T-cell (primary cell): ENCODE data around the gene NUP107. TPM values are rescaled to one million over a fixed set of nuclear protein-coding genes. Genes with fewer than 3 reads are reported as not detected.

Source experiments
- ATAC-seq, 4 experiments: fragments of 200-7000 bp in 3 of 4; fragments of 150-1000 bp in 1 of 4; cut with Tn5 transposase; replicated peaks in 1 of 4; 1 replicate in 3 of 4; 2 replicates in 1 of 4; pipeline ENCODE4 v1.10.0; 2021; ENCODE audit warnings: moderate library complexity in 3 of 4, mild to moderate bottlenecking in 2 of 4, moderate number of reproducible peaks in 1 of 4
- CTCF ChIA-PET, 2 donors: fragments of 300-600 bp; sonication (Branson Sonifier 250); formaldehyde crosslinking; loops; one replicate each; lab custom pipeline; 2022; ENCODE audit warnings: antibody characterized with exemption in 2 of 2; lab: Charles Lee
- POLR2A ChIA-PET, 2 donors: fragments of 300-600 bp; sonication (Branson Sonifier 250); formaldehyde crosslinking; loops; one replicate each; lab custom pipeline; 2022; ENCODE audit warnings: antibody characterized with exemption in 2 of 2; lab: Charles Lee
- DNase-seq, 35 experiments: peaks; one replicate each; pipeline versions ENCODE4 v3.0.0 to v3.0.0-alpha.2; 2013 to 2023
- H3K27ac ChIP-seq: one replicate; pipeline ENCODE4 v1.5.1; 2013; ENCODE audit warnings: low read length
- H3K27me3 ChIP-seq, 2 experiments: replicated peaks in 1 of 2; 1 replicate in 1 of 2; 2 replicates in 1 of 2; pipeline versions ENCODE4 v1.6.1 to v1.7.0; 2013; ENCODE audit warnings: low read length in 1 of 2, mixed read lengths in 1 of 2; ENCODE audit not compliant: control insufficient read depth in 2 of 2, insufficient read depth in 2 of 2; ENCODE audit errors: extremely low read depth in 1 of 2
- H3K36me3 ChIP-seq, 2 donors: 1 replicate in 1 of 2; 2 replicates in 1 of 2; pipeline versions ENCODE4 v1.6.1 to v1.7.0; 2013; ENCODE audit warnings: low read length in 1 of 2; ENCODE audit not compliant: control insufficient read depth in 2 of 2, insufficient read depth in 1 of 2; ENCODE audit errors: extremely low read depth in 1 of 2
- H3K4me1 ChIP-seq, 2 experiments: 1 replicate in 1 of 2; 2 replicates in 1 of 2; pipeline versions ENCODE4 v1.6.1 to v1.7.0; 2013; ENCODE audit warnings: low read length in 2 of 2, mixed read lengths in 1 of 2; ENCODE audit not compliant: insufficient read depth in 2 of 2, control insufficient read depth in 1 of 2; ENCODE audit errors: extremely low read depth in 1 of 2
- H3K4me3 ChIP-seq, 2 donors: 1 replicate in 1 of 2; 2 replicates in 1 of 2; pipeline versions ENCODE4 v1.5.1 to v1.7.0; 2013; ENCODE audit warnings: mild to moderate bottlenecking in 2 of 2, low read length in 1 of 2, moderate library complexity in 1 of 2; ENCODE audit not compliant: control insufficient read depth in 1 of 2; ENCODE audit errors: extremely low read depth in 1 of 2
- H3K9me3 ChIP-seq: 2 replicates; pipeline ENCODE4 v1.7.0; 2013
- H3K27ac Mint-ChIP-seq, 2 donors: one replicate each; pipeline ENCODE4 v1.8.0; 2020 to 2021; ENCODE audit warnings: mild to moderate bottlenecking in 2 of 2, mixed read lengths in 2 of 2
- H3K27me3 Mint-ChIP-seq, 2 donors: one replicate each; pipeline ENCODE4 v1.8.0; 2021 to 2022; ENCODE audit warnings: mixed read lengths in 2 of 2
- H3K36me3 Mint-ChIP-seq: one replicate; pipeline ENCODE4 v1.8.0; 2021; ENCODE audit warnings: mixed read lengths
- H3K4me1 Mint-ChIP-seq, 3 donors: one replicate each; pipeline ENCODE4 v1.8.0; 2020 to 2022; ENCODE audit warnings: mixed read lengths in 3 of 3, mild to moderate bottlenecking in 1 of 3
- H3K4me3 Mint-ChIP-seq, 3 donors: one replicate each; pipeline ENCODE4 v1.8.0; 2020 to 2022; ENCODE audit warnings: mild to moderate bottlenecking in 3 of 3, mixed read lengths in 3 of 3, moderate library complexity in 3 of 3
- H3K9me3 Mint-ChIP-seq, 3 donors: one replicate each; pipeline ENCODE4 v1.8.0; 2020 to 2022; ENCODE audit warnings: mixed read lengths in 3 of 3
- WGBS: methylation state at CpG from one replicate; pipeline ENCODE4 v1.1.5; 2013; ENCODE audit warnings: missing lambda C conversion rate; ENCODE audit not compliant: insufficient coverage; 5-methylcytosine and 5-hydroxymethylcytosine counted together
- total RNA-seq, 35 experiments: library from RNA in 6 of 35; stranded (reverse) in 6 of 35; fragments of 120-200 nt in 1 of 35; gene quantifications; one replicate each; pipeline versions ENCODE4 v1.2.1 to v1.2.4 and lab custom pipeline; 2013 to 2026

The NUP107 gene
- total RNA-seq, 5 donors from 2014 or later (not counting 1 experiment from before 2014, with no cell fraction given): 38.4 to 67.5 (median 50.7) TPM

- Mint-ChIP-seq H3K4me3 (no peak overlapping the region), H3K27me3 (no peaks in the 10 kb centered on the region), H3K4me1 (peaks cover 34 to 46% (median 36%) of the 10 kb centered on the region in 3 donors), H3K27ac (peak overlapping the region in 1 of 2 donors; percentile 0), H3K36me3 (peaks cover 29% of the 10 kb centered on the region), H3K9me3 (no peaks in the 10 kb centered on the region)
- H3K36me3 ChIP-seq: peaks cover 0 to 23% of the 10 kb centered on the region in 2 donors
- no peak for ATAC-seq
- no peak overlapping the region for H3K27ac ChIP-seq
- 87% methylated on average over 2 of the region's 4 CpGs for WGBS
- no peak for DNase-seq
- H3K4me3 ChIP-seq: no peak overlapping the region
- CTCF ChIA-PET: interaction anchor here in 1 of 2 donors (0.8 kb wide), 1 partner anchor 14 kb away, joined by 4 read pairs; no protein-coding TSS in a partner anchor
- H3K27me3 ChIP-seq: no peaks in the 10 kb centered on the region
- POLR2A ChIA-PET: interaction anchor here in 1 of 2 donors (0.6 kb wide), 1 partner anchor 96 kb away, joined by 7 read pairs; no protein-coding TSS in a partner anchor
- peaks cover 12 to 18% of the 10 kb centered on the region in 2 experiments for H3K4me1 ChIP-seq
- no peaks in the 10 kb centered on the region for H3K9me3 ChIP-seq
Observed at GRCh38 chr12:68749861-68750260, 63.1 kb downstream of the NUP107 start.

- H3K9me3 Mint-ChIP-seq: no peaks in the 10 kb centered on the region
- ATAC-seq: no peak
- H3K4me1 ChIP-seq: peaks cover 12 to 18% of the 10 kb centered on the region in 2 experiments
- H3K27me3 ChIP-seq: no peaks in the 10 kb centered on the region
- ChIA-PET CTCF (no interaction called here), POLR2A (no interaction called here)
- peaks cover 34 to 41% (median 35%) of the 10 kb centered on the region in 3 donors for H3K4me1 Mint-ChIP-seq
- peaks cover 35% of the 10 kb centered on the region for H3K36me3 Mint-ChIP-seq
- no peak overlapping the region for H3K27ac ChIP-seq
- H3K4me3 ChIP-seq: no peak overlapping the region
- H3K27me3 Mint-ChIP-seq: no peaks in the 10 kb centered on the region
- 81% methylated on average over 3 of the region's 4 CpGs for WGBS
- H3K27ac Mint-ChIP-seq: no peak overlapping the region
- no peak for DNase-seq
- H3K9me3 ChIP-seq: no peaks in the 10 kb centered on the region
- peaks cover 0 to 29% of the 10 kb centered on the region in 2 donors for H3K36me3 ChIP-seq
- H3K4me3 Mint-ChIP-seq: no peak overlapping the region
Observed at GRCh38 chr12:68750506-68750905, 63.7 kb downstream of the NUP107 start.

GRCh38 chr12:68755536-68756243 is 68.9 kb downstream of the NUP107 start:
- Histone ChIP-seq H3K27me3 (no peaks in the 10 kb centered on the region), H3K36me3 (peaks cover 3 to 41% of the 10 kb centered on the region in 2 donors), H3K27ac (no peak overlapping the region), H3K9me3 (no peaks in the 10 kb centered on the region), H3K4me1 (no peaks in the 10 kb centered on the region), H3K4me3 (no peak overlapping the region)
- Mint-ChIP-seq H3K27me3 (no peaks in the 10 kb centered on the region), H3K4me1 (no peaks in the 10 kb centered on the region), H3K9me3 (no peaks in the 10 kb centered on the region), H3K27ac (no peak overlapping the region), H3K36me3 (peaks cover 57% of the 10 kb centered on the region), H3K4me3 (no peak overlapping the region)
- ChIA-PET CTCF (no interaction called here), POLR2A (interaction anchor here in 1 of 2 donors (0.6 kb wide), 1 partner anchor 64 kb away, joined by 3 read pairs; no protein-coding TSS in a partner anchor)
- no CpG with 5 or more reads among the region's 4 CpGs for WGBS
- DNase-seq: no peak
- no peak for ATAC-seq

- H3K9me3 ChIP-seq: no peaks in the 10 kb centered on the region
- H3K27ac ChIP-seq: no peak overlapping the region
- ChIA-PET CTCF (no interaction called here), POLR2A (no interaction called here)
- Mint-ChIP-seq H3K36me3 (peaks cover 69% of the 10 kb centered on the region), H3K4me3 (no peak overlapping the region), H3K27me3 (no peaks in the 10 kb centered on the region), H3K9me3 (no peaks in the 10 kb centered on the region), H3K27ac (no peak overlapping the region), H3K4me1 (peaks cover 0 to 6% (median 0%) of the 10 kb centered on the region in 3 donors)
- ATAC-seq (no peak), DNase-seq (no peak)
- WGBS: no CpG with 5 or more reads among the region's 5 CpGs
- no peaks in the 10 kb centered on the region for H3K27me3 ChIP-seq
- H3K4me1 ChIP-seq: no peaks in the 10 kb centered on the region
- no peak overlapping the region for H3K4me3 ChIP-seq
- H3K36me3 ChIP-seq: peaks cover 7 to 34% of the 10 kb centered on the region in 2 donors
Observed at GRCh38 chr12:68759852-68760251, 73.1 kb downstream of the NUP107 start.

- DNase-seq (no peak), ATAC-seq (no peak)
- no peak overlapping the region for H3K27ac ChIP-seq
- Mint-ChIP-seq H3K27me3 (no peaks in the 10 kb centered on the region), H3K9me3 (no peaks in the 10 kb centered on the region), H3K4me3 (no peak overlapping the region), H3K4me1 (peaks cover 0 to 6% (median 0%) of the 10 kb centered on the region in 3 donors), H3K36me3 (peaks cover 59% of the 10 kb centered on the region), H3K27ac (peak overlapping the region in 1 of 2 donors; percentile 30)
- no peaks in the 10 kb centered on the region for H3K4me1 ChIP-seq
- H3K36me3 ChIP-seq: peaks cover 4 to 24% of the 10 kb centered on the region in 2 donors
- H3K4me3 ChIP-seq: no peak overlapping the region
- ChIA-PET POLR2A (no interaction called here), CTCF (no interaction called here)
- WGBS: 97% methylated on average over 5 of the region's 7 CpGs
- no peaks in the 10 kb centered on the region for H3K27me3 ChIP-seq
- H3K9me3 ChIP-seq: no peaks in the 10 kb centered on the region
Observed at GRCh38 chr12:68760806-68761441, 74.1 kb downstream of the NUP107 start.

GRCh38 chr12:68761442-68761812 is 74.6 kb downstream of the NUP107 start:
- H3K4me1 ChIP-seq: no peaks in the 10 kb centered on the region
- Mint-ChIP-seq H3K9me3 (no peaks in the 10 kb centered on the region), H3K4me1 (peaks cover 0 to 6% (median 0%) of the 10 kb centered on the region in 3 donors), H3K27ac (peak overlapping the region in 1 of 2 donors; percentile 64), H3K36me3 (peaks cover 54% of the 10 kb centered on the region), H3K4me3 (no peak overlapping the region), H3K27me3 (no peaks in the 10 kb centered on the region)
- no peak for ATAC-seq
- DNase-seq: no peak
- no peak overlapping the region for H3K4me3 ChIP-seq
- no peaks in the 10 kb centered on the region for H3K27me3 ChIP-seq
- H3K27ac ChIP-seq: no peak overlapping the region
- ChIA-PET CTCF (no interaction called here), POLR2A (no interaction called here)
- peaks cover 4 to 21% of the 10 kb centered on the region in 2 donors for H3K36me3 ChIP-seq
- H3K9me3 ChIP-seq: no peaks in the 10 kb centered on the region
- 100% methylated on average over 2 of the region's 3 CpGs for WGBS
